ENCODE data around the gene ANKRD34A. TPM values are rescaled to one million over a fixed set of nuclear protein-coding genes. Genes with fewer than 3 reads are reported as not detected.

ANKRD34A gene
- total RNA-seq, 1 experiment from 2014 or later, result 2.8 TPM

GRCh38 chr1:145917595-145917994 is 46.8 kb downstream of the ANKRD34A start:
- no peak for ATAC-seq
- no peak overlapping the region for H3K27ac ChIP-seq (ENCODE audit: low read length)

GRCh38 chr1:145916745-145917144 is 47.6 kb downstream of the ANKRD34A start:
- Histone ChIP-seq H4K20me1 (ENCODE audit: low read length) (no peaks in the 10 kb centered on the region), H3K9ac (ENCODE audit: low read length) (no peak overlapping the region), H3K9me3 (ENCODE audit: low read length) (no peaks in the 10 kb centered on the region), H3F3A (ENCODE audit: low read length, unreplicated experiment) (peaks cover 13% of the 10 kb centered on the region), H3K79me2 (ENCODE audit: low read length) (peaks cover 15% of the 10 kb centered on the region), H3K27ac (ENCODE audit: low read length) (no peak overlapping the region), H3K4me3 (ENCODE audit: low read length) (no peak overlapping the region), H3K36me3 (ENCODE audit: low read depth, low read length) (peaks cover 3% of the 10 kb centered on the region), H3K4me2 (ENCODE audit: low read length) (peak overlapping the region; percentile 99), H3K4me1 (ENCODE audit: insufficient read depth, low read length) (peaks cover 24% of the 10 kb centered on the region), H3K27me3 (ENCODE audit: low read length) (no peaks in the 10 kb centered on the region), H3K9me2 (replicated peaks; ENCODE audit: low read length) (no peaks in the 10 kb centered on the region), H2AFZ (ENCODE audit: low read length) (no peak overlapping the region)
- ATAC-seq (no peak), DNase-seq (peak; percentile 26)
- intact Hi-C loops (cut with micrococcal nuclease), result loop anchor here (5.0 kb wide), 1 partner anchor 41 kb away; the partner anchor contains the start of gene LIX1L
- BruUV-seq (replicated peaks), result no TSS peak
- ChIA-PET CTCF (no interaction called here), POLR2A (ENCODE audit: unreplicated experiment) (no interaction called here)
- TF ChIP-seq EZH2 (IDR thresholded peaks at IDR 0.05; ENCODE audit: low read length, unreplicated experiment) (no peak), CTCF (conservative IDR thresholded peaks at IDR 0.05; ENCODE audit: low read depth, low read length) (no peak), EZH2phosphoT487 (IDR thresholded peaks at IDR 0.05; ENCODE audit: borderline replicate concordance, low read length) (no peak)

More at GRCh38 chr1:145917595-145917994, 46.8 kb downstream of the ANKRD34A start:
- H3K27me3 ChIP-seq (ENCODE audit: low read length), result no peaks in the 10 kb centered on the region
- no peak for TF ChIP-seq EZH2 (IDR thresholded peaks at IDR 0.05; ENCODE audit: low read length, unreplicated experiment)
- TF ChIP-seq EZH2phosphoT487 (IDR thresholded peaks at IDR 0.05; ENCODE audit: borderline replicate concordance, low read length), result no peak
- TF ChIP-seq CTCF (conservative IDR thresholded peaks at IDR 0.05; ENCODE audit: low read depth, low read length), result no peak
- H3K9ac ChIP-seq (ENCODE audit: low read length), result peak overlapping the region; percentile 81
- ChIA-PET POLR2A (ENCODE audit: unreplicated experiment) (no interaction called here), CTCF (no interaction called here)
- H2AFZ ChIP-seq (ENCODE audit: low read length), result peak overlapping the region; percentile 77
- no peak for DNase-seq
- peaks cover 17% of the 10 kb centered on the region for H3F3A ChIP-seq (ENCODE audit: low read length, unreplicated experiment)
- peaks cover 15% of the 10 kb centered on the region for H3K79me2 ChIP-seq (ENCODE audit: low read length)
- no peaks in the 10 kb centered on the region for H4K20me1 ChIP-seq (ENCODE audit: low read length)
- BruUV-seq (replicated peaks), result no TSS peak
- no peaks in the 10 kb centered on the region for H3K9me2 ChIP-seq (replicated peaks; ENCODE audit: low read length)
- intact Hi-C loops (cut with micrococcal nuclease), result loop anchor here (5.0 kb wide), 1 partner anchor 40 kb away; the partner anchor contains the start of gene LIX1L
- peak overlapping the region; percentile 81 for H3K4me3 ChIP-seq (ENCODE audit: low read length)
- peak overlapping the region; percentile 99 for H3K4me2 ChIP-seq (ENCODE audit: low read length)
- H3K9me3 ChIP-seq (ENCODE audit: low read length), result no peaks in the 10 kb centered on the region
- peaks cover 24% of the 10 kb centered on the region for H3K4me1 ChIP-seq (ENCODE audit: insufficient read depth, low read length)
- peaks cover 6% of the 10 kb centered on the region for H3K36me3 ChIP-seq (ENCODE audit: low read depth, low read length)

GRCh38 chr1:145912128-145912641 is 52.2 kb downstream of the ANKRD34A start:
- Histone ChIP-seq H3K36me3 (ENCODE audit: low read depth, low read length) (peaks cover 14% of the 10 kb centered on the region), H3K9me2 (replicated peaks; ENCODE audit: low read length) (no peaks in the 10 kb centered on the region), H3K79me2 (ENCODE audit: low read length) (0 out of 2 replicates have a peak, but pooled peaks cover 3% of the 10 kb centered on the region), H3K27ac (ENCODE audit: low read length) (no peak overlapping the region), H4K20me1 (ENCODE audit: low read length) (no peaks in the 10 kb centered on the region), H3K4me1 (ENCODE audit: insufficient read depth, low read length) (peaks cover 17% of the 10 kb centered on the region), H3K27me3 (ENCODE audit: low read length) (no peaks in the 10 kb centered on the region), H3K4me2 (ENCODE audit: low read length) (no peak overlapping the region), H3F3A (ENCODE audit: low read length, unreplicated experiment) (no peaks in the 10 kb centered on the region), H3K4me3 (ENCODE audit: low read length) (no peak overlapping the region), H3K9ac (ENCODE audit: low read length) (no peak overlapping the region), H2AFZ (ENCODE audit: low read length) (no peak overlapping the region), H3K9me3 (ENCODE audit: low read length) (no peaks in the 10 kb centered on the region)
- ChIA-PET POLR2A (ENCODE audit: unreplicated experiment) (no interaction called here), CTCF (interaction anchor here (0.9 to 2.0 kb wide), 2 partner anchors 20 to 21 kb away, joined by 6 to 18 read pairs; no protein-coding TSS in a partner anchor)
- no peak for ATAC-seq
- TF ChIP-seq EZH2phosphoT487 (IDR thresholded peaks at IDR 0.05; ENCODE audit: borderline replicate concordance, low read length) (no peak), CTCF (conservative IDR thresholded peaks at IDR 0.05; ENCODE audit: low read depth, low read length) (no peak), EZH2 (IDR thresholded peaks at IDR 0.05; ENCODE audit: low read length, unreplicated experiment) (no peak)
- no peak for DNase-seq
- no TSS peak for BruUV-seq (replicated peaks)
- intact Hi-C loops (cut with micrococcal nuclease), result no loop called here
